NCI-H2227 (cell line): Measurements from ENCODE around the gene ST3GAL3.

Experiments used
- DNase-seq: peaks from one replicate; lab custom pipeline; 2025; ENCODE audit not compliant: unreplicated experiment; lab: John Stamatoyannopoulos, UW

The ST3GAL3 gene

DNA sequence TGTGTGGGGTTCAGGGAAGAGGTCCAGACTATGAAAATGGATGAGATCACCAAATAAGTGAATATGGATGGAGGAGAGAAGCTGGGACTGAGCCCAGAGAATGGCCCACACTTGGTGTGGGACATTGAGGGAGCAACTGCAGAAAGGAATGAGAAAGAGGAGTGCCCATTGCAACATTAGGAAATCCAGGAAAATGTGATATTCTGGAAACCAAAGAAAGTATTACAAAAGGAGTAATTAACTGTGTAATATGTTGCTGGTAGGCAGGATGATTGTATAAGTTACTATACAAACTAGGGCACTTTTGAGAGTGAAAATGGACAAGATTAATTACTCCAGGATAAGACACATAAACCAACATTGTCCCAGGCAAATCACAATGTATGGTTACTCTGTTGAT is 166.5 kb downstream of the ST3GAL3 start:
- no peak for DNase-seq

DNA sequence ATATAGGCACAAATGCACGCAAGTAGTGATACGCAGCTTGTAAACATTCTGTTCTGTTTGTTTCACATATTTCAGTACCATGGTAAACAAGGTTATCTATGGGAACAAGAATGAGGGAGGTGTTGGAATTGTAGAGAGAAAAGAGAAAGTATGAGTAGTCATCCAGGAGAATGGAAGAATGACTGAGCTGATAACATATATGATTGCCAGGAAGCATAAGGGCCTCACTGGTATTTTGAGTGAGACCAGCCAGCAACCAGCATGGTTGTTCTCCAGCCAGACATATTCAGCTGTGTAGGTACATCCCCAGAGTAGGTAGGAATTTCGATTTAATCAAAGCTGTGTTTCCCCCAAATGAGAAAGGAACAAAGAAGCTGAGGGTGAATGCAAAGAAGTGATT is 167.4 kb downstream of the ST3GAL3 start:
- DNase-seq = no peak

DNA sequence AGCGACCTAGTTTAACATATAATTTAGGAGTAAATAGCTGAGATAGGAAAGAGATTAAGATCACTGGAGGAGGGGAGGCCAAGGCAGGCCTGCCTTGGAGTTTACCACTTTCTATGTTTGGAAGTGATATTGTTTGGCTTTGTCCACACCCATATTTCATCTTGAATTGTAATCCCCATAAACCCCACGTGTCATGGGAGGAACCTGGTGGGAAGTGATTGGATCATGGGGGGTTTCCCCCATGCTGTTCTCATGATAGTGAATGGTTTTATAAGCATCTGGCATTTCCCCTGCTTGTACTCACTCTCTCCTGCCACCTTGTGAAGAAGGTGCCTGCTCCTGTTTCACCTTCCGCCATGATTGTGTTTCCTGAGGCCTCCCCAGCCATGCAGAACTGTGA is 168.0 kb downstream of the ST3GAL3 start:
- DNase-seq = no peak

DNA sequence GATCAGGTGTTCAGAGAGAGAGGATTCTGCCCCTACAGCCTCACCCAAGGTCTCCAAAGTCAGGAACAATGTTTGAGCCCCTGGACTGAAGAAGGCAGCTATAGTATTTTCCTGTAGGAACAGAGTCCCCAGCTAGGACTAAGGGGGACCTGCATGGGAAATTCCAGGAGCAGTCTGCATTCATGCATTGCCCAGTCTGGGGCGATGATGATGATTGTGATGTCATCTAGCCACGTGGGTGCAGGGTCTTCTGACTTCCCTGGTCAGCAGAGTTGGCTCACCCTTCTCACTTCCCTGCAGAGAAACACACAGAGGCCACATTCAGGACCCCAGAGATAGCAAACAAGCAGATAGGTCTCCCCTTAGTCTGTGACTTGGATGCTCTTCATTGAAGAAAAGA is 169.8 kb downstream of the ST3GAL3 start:
- no peak for DNase-seq

DNA sequence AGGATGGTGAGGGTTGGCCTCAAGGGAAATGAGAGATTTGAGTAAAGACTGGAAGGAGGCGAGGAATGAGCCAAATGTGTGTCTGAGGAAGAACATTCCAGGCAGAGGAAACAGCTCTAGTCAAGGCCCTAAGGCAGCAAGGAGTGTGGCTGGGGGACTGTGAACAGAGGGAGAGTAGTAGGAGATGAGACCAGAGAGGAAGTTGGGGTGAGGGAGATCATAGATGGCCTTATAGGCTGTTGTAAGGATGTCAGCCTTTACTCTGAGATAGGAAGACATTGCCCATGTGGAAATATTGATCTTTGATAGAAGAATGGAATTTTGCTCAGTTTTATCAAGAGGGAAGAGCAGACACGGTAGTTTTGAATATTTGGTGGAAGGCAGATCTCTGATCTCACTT is 171.1 kb downstream of the ST3GAL3 start:
- DNase-seq = no peak

DNA sequence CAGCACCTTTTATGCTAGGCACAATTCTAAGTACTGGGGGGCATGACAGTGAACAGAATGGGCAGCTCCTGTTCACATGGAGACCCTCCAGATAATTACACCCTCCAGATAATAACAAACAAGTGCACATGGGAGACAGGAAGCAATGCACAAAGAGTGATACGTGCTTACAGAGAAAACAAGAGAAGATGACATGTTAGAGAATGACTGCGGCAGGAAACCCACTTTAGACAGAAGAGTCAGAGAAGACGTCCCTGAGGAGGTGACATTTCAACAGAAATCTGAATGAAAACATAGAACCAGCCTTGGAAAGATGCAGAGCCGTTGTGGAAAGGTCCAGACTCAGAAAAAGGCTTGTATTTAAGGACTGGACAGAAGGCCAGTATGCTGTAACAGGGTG is 171.5 kb downstream of the ST3GAL3 start:
- DNase-seq = peak; percentile 55

DNA sequence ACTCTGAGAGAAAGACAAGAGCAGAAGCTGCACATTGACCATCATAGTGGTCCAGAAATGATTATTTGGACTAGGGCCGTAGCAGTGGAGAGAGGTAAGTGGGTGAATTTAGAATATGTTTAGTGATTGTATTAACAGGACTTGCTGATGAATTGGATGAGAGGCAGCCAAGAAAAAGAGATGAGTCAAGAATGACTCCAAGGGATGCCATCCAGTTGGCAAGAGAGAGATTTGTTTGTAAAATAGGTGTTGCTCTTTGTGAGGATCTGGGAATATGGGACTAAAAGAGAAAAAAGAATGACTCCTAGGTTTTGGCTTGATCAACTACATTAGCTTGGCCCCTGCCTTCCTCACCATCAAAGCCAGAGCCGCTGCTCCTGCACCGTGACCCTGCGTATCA is 172.1 kb downstream of the ST3GAL3 start:
- DNase-seq = no peak

DNA sequence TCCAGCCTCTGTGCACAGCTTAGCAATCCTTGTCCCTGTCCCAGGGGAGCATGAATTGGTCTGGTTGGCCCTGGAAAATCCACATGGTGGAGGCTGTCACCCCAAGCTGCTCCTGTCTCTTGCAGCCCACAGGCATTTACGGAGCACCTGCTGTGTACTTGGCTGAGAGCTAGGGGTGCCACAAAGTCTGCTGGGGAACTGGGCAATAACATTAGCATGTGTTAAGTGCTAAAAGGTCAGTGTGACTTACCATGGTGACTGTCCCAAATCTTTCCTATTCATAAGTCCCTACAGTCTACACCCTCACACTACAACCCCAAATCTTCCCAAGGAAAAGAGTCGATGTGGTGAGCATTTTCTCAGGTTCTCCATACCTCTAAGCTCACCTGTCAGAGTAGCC is 172.7 kb downstream of the ST3GAL3 start:
- DNase-seq = no peak

DNA sequence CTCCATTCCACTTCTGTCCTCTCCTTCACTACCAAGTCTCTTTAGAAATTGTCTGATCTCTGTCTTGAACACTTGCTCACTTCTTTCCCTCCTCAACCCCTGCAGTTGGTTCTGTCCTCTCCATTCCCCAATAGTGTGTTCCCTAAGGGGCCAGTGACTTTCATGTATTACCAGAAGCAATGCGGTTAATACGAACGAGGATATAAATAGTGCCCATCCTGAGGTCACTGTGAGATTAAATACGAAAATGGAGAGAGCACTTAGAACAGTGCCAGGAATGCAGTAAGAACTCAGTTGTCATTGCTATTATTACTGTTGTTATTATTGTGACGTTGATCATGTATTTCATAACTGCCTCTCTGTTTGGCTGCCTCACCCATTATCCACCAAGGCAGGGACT is 173.3 kb downstream of the ST3GAL3 start:
- no peak for DNase-seq

DNA sequence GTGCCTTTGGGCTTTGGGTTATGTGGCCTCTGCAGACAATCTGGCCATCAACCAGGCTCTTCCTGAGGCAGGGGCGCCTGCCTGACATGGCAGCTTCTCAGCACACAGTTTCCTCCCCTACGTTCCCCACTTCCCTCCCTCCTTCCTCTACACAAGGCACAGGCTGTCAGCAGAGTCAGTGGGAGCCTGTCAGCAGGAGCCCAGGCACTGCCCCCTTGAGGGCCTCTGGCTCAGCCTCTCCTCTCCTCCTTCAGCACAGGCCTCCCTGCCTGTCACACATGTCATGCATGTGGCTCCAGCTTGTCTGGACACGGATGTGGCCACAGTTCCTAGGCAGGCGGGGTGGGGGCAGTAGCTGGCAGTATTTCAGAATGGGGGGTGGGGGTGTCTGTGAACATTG is 174.1 kb downstream of the ST3GAL3 start:
- DNase-seq = no peak

DNA sequence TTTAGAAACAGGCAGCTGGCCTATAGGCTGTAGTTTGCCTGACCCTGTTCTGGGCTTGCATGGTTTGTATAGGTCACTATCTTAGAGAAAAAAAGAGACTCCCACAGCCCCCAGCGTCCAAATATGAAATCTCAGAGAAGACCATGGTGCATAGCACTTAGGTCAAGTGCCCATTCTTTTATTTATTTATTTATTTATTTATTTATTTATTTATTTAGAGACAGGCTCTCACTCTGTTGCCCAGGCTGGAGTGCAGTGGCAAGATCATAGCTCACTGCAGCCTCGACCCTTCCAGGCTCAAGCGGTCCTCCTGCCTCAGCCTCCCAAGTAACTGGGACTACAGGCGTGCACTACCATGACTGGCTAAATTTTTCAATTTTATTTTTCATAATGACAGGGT is 175.4 kb downstream of the ST3GAL3 start:
- no peak for DNase-seq

DNA sequence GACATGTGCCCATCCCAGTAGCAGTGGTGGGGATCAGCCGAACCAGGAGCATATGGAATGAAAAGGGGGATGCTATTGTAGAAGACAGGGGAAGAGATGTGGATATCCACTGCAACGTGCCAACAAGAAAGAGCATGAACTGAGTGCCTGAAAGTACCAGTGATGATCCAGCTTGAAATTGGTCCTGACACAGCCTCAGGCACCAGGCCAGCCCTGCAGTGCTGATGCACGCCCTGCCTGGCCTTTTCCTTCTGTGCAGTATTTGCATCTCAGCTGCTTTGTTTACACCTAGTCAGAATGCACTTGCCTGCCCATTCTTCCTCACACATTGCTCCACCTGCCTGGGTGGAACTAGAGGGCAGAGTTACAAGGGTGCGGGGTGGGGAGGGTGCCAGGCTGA is 176.0 kb downstream of the ST3GAL3 start:
- no peak for DNase-seq

DNA sequence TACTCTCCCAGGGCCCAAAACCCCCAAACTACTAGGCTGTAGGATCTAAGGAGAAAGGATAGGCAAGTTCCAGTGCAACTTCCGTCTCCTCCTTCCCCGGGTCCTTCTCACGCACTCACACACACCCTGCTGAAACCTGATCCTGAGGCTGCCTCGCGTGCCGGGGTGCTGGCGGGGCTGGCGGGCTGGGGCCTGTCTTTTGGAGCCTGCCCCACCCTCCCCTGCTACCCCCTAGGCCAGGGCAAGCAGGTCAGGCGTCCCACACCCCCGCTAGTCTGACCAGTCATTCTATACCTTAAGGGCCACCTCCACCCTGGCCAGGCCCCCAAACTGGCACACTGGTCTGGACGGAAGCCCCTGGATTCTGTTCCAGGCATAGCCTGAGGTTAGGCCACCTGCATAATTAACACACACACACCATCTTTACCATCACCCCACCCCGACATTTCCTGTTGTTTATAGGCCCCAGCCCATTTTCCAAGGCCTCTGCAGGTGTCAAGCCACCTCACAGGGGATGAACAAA is 178.0 kb downstream of the ST3GAL3 start:
- DNase-seq = no peak

DNA sequence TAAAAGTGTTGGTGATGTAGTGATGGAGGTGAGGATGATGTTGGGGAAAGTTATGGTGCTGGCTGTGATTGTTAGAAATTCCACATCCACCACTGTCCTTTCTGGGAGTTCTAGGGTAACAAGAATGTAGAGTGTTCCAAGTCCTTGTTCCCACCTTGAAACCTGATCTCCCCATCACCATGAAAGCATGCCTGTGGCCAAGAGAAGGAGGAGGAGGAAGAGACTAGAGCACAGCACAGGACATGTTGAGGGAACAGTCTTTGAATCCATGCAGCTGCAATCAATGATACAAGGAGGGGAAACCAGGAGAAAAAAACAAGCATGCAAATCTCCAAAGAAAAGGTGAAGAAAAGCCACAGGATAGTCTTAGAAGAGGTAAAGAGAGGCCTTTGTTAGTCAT is 180.4 kb downstream of the ST3GAL3 start:
- DNase-seq = no peak

DNA sequence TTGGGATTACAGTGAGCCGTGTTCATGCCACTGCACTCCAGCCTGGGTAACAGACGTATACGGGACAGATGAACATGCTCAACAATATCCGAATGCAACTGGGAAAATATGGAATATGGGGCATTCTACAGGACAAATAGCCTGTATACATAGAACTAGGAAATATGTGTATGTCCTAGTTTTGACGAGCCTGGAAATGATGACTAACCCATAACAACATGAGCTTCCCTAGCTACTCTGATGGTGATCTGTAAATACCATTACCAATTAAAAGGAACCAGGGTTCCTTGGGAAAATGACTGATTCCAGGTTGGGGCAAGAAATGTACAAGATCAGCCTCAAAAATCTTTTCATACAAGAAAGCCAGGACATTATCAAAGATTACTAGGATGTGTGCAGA is 183.5 kb downstream of the ST3GAL3 start:
- DNase-seq = no peak

DNA sequence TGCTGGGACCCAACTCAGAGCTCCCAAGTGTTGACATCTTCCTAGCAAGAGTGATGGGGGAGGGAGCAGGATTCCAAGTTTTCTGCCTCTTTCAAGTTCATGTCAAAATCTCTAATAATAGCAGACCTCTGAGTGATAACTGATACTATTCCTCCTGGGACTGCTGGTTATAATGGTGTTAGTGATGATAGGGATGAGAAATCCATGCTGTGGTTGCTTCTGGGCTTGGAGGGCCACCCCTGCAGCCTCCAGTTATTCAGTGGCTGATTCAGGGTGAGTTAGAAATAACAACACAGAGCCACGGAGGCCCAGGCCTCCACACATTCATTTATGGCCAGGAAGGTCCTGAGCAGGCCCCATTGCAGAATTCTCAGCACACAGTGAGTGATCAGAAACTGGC is 185.7 kb downstream of the ST3GAL3 start:
- DNase-seq = no peak

DNA sequence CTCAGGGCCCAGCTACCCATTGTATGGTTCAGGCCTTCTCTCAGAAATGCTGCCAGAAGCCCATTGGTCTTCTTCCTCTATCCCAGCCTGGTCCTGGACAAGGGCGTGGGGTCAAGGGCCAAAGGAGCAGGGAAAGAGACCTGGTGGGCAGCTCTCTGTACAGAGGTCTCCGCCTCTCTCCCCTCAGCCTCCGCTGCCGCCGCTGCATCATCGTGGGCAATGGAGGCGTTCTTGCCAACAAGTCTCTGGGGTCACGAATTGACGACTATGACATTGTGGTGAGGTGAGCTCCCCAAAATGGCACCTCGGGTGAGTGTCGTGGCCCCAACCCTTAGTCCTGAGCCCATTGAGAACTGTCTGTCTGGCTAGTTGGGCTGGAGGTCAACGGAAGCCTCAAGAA is 191.6 kb downstream of the ST3GAL3 start:
- DNase-seq = no peak

DNA sequence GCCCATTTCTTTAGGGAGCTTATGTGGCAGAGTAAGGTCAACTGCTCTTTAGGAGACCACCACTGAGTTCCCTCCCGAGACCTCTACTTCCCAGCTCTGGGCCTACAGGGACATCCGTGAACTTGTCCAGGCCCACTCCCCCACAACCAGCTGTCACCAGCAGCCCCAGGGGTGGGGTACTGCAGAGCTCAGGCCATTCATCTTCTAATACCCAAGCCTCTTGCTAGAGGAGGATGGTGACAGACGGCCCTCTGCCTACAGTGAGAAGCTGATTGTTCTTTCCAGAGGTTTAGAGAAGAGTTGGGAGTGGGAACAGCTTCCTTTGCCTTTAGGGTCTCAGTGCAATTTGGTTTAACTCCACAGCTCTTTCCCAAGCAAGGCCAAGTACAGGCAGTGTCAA is 193.1 kb downstream of the ST3GAL3 start:
- no peak for DNase-seq

DNA sequence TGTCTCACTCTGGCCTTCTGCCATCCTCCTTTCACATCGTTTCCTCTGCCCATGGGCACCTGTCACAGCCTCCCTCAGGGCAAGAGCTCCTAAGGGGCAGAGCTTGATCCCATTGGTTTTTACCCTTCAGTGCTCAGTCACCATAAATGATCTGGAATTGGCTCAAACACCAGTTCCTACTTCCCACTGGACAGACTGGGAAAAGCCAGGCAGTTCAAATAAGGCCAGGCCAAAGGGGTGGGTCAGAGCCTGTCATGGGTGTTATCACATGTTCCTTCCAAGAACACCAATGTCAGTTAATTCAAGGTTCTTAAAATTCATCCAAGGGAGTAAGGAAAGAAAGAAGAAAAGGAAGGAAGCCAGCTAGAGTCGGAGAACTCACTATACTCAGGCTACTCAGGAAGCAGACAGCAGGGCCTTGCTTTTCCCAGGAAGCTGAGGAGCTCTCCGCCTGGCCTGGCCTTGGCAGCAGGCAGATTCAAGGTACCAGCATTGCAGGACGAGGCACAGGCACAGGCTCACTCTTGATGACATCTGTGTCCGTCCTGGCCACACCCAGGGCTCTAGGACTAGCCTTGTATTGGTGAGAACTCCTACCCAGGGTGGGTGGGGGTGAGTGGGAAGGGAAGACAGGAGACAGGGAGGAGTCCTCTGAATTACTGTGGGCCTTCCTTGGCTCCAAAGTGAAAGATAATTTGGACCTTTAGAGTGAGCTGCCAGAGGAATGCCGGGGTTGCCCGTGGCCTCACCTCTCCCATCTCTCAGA is 194.0 kb downstream of the ST3GAL3 start:
- DNase-seq = no peak

DNA sequence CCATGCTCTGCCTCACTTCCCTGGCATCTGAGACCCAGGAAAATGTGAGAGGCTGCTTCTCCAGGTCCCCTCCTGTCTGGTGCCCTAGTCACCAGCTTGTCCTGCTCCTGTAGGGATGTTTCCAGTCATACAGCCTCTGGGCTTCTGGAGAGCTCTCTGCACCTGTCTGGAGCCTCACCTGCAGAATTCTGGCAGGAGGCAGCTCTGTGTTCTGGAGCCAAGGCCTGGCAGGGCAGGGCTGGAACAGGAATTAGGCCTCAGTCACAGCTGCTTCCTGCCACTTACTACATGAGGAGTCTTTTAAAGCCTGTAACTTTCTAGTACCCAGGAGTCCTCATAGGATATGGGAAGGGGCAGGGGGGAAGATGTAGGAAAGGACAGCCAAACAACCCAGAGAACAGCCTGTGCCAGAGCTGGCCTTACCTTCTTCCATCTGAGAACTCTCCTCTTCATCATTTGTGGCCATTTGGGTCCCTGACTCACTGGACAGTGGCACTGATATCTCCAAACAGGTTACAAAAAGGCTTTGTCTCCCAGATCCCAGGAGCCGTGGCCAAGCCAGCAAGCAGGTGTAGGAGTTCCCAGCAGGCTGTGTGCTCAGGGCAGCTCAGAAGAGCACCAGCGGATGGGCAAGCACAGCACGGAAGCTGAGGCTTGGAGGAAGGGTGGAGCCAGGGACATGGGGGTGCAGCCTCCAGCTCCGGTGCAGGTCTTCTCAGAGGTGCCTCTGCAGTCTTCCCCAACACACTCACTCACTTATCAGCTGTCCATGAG is 194.9 kb downstream of the ST3GAL3 start:
- DNase-seq = no peak

DNA sequence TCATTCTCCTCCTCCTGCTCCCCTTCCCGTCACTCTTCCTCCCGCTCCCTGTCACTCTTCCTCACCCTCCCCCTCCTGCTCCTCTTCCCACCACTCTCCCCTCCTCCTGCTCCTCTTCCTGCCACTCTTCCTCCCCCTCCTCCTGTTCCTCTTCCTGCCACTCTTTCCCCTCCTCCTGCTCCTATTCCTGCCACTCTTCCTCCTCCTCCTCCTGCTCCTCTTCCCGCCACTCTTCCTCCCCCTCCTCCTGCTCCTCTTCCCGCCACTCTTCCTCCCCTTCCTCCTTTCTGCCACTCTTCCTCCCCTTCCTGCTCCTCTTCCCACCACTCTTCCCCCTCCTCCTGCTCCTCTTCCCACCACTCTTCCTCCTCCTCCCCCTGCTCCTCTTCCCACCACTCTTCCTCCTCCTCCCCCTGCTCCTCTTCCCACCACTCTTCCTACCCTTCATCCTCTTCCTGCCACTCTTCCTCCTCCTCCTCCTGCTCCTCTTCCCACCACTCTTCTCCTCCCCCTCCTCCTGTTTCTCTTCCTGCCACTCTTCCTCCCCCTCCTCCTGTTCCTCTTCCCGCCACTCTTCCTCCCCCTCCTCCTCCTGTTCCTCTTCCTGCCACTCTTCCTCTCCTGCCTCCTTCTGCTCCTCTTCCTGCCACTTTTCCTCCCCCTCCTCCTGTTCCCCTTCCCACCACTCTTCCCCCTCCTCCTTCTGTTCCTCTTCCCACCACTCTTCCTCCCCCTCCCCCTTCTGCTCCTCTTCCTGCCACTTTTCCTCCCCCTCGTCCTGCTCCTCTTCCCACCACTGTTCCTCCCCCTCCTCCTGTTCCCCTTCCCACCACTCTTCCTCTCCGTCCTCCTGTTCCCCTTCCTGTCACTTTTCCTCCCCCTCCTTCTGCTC is 197.6 kb downstream of the ST3GAL3 start:
- DNase-seq = no peak
